Liver (tissue), 3 donors: ENCODE data around the gene SCML2.
"Not testable (repeated sequence)": the region's sequence is repeated elsewhere in the genome, so short reads cannot be mapped to it uniquely, and the experiment has no call there.

Source experiments
- JUND ChIP-seq, 2 donors: IDR thresholded peaks; 2 replicates each; pipeline ENCODE4 v1.6.1; 2016; ENCODE audit warnings: antibody characterized with exemption in 2 of 2
- RAD21 ChIP-seq, 2 donors: IDR thresholded peaks; 2 replicates each; pipeline ENCODE4 v1.6.1; 2016; ENCODE audit warnings: antibody characterized with exemption in 2 of 2, mild to moderate bottlenecking in 2 of 2
- TAF1 ChIP-seq: conservative IDR thresholded peaks from 2 replicates; pipeline ENCODE4 v1.6.1; 2016; ENCODE audit warnings: antibody characterized with exemption, mild to moderate bottlenecking
- TF ChIP-seq, protein P1 (sequence below): fragments of 150-350 bp; IDR thresholded peaks from 2 replicates; pipeline ENCODE4 v1.5.1; 2017; ENCODE audit warnings: improper control_type of control experiment, low read depth, low read length; ENCODE audit not compliant: missing input control
- TF ChIP-seq, protein P2 (sequence below): IDR thresholded peaks from 2 replicates; pipeline ENCODE4 v1.6.1; 2016; ENCODE audit warnings: antibody characterized with exemption
- TF ChIP-seq, protein P3 (sequence below): IDR thresholded peaks from 2 replicates; pipeline ENCODE4 v1.6.1; 2016; ENCODE audit warnings: antibody characterized with exemption
- donor health status: healthy.
- donor health status: healthy.

DNA sequence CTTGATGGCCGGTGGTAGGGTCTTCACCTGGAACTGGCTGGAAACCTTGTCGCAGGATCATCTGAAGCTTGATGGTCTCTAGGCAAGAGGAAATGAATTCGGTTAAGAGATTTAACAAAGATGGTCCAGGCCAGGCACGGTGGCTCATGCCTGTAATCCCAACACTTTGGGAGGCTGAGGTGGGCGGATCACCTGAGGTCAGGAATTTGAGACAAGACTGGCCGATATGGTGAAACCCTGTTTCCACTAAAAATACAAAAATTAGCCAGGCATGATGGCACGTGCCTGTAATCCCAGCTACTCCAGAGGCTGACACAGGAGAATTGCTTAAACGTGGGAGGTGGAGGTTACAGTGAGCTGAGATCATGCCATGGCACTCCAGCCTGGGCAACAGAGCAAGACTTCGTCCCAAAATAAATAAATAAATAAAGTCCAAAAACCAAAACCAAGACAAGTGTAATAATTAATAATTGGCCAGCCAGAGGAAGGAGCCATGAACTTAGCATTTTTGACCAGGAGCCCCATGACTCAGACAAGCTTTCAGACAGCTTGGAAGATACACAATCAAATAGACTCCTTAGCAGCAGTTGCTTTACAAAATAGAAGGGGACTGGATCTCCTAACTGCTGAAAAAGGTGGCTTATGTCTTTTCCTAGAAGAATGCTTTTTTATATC, 20.8 kb upstream of the SCML2 start:
- TF ChIP-seq, protein P1, sequence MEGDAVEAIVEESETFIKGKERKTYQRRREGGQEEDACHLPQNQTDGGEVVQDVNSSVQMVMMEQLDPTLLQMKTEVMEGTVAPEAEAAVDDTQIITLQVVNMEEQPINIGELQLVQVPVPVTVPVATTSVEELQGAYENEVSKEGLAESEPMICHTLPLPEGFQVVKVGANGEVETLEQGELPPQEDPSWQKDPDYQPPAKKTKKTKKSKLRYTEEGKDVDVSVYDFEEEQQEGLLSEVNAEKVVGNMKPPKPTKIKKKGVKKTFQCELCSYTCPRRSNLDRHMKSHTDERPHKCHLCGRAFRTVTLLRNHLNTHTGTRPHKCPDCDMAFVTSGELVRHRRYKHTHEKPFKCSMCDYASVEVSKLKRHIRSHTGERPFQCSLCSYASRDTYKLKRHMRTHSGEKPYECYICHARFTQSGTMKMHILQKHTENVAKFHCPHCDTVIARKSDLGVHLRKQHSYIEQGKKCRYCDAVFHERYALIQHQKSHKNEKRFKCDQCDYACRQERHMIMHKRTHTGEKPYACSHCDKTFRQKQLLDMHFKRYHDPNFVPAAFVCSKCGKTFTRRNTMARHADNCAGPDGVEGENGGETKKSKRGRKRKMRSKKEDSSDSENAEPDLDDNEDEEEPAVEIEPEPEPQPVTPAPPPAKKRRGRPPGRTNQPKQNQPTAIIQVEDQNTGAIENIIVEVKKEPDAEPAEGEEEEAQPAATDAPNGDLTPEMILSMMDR, result not testable (repeated sequence)
- TF ChIP-seq JUND (IDR thresholded peaks at IDR 0.05); RAD21 (IDR thresholded peaks at IDR 0.05); TAF1: not testable (repeated sequence)
- TF ChIP-seq, protein P2, sequence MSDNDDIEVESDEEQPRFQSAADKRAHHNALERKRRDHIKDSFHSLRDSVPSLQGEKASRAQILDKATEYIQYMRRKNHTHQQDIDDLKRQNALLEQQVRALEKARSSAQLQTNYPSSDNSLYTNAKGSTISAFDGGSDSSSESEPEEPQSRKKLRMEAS, result not testable (repeated sequence)
- TF ChIP-seq, protein P3, sequence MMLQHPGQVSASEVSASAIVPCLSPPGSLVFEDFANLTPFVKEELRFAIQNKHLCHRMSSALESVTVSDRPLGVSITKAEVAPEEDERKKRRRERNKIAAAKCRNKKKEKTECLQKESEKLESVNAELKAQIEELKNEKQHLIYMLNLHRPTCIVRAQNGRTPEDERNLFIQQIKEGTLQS, result not testable (repeated sequence)
